Sigmoid colon (tissue), 7 donors: ENCODE data around the gene MEIOSIN. TPM values are rescaled to one million over a fixed set of nuclear protein-coding genes. Genes with fewer than 3 reads are reported as not detected.

Source experiments
- DNase-seq: peaks from one replicate; pipeline ENCODE4 v3.0.0-alpha.2; 2019
- H3K27ac ChIP-seq, 4 donors: fragments of 200-600 bp; sonication (generic); one replicate each; pipeline ENCODE4 v1.5.1; 2016 to 2019; ENCODE audit warnings: mild to moderate bottlenecking in 1 of 4
- H3K27me3 ChIP-seq, 3 donors: fragments of 200-600 bp; sonication (generic); one replicate each; pipeline ENCODE4 v1.5.1; 2019; ENCODE audit warnings: mild to moderate bottlenecking in 1 of 3
- H3K36me3 ChIP-seq, 4 donors: fragments of 200-600 bp; sonication (generic); one replicate each; pipeline ENCODE4 v1.5.1; 2016 to 2019
- H3K4me1 ChIP-seq, 4 donors: fragments of 200-600 bp; sonication (generic); one replicate each; pipeline ENCODE4 v1.5.1; 2017 to 2019
- H3K4me3 ChIP-seq, 4 donors: fragments of 200-600 bp; sonication (generic); one replicate each; pipeline ENCODE4 v1.5.1; 2017 to 2019; ENCODE audit warnings: mild to moderate bottlenecking in 2 of 4, moderate library complexity in 1 of 4
- H3K9me3 ChIP-seq, 4 donors: fragments of 200-600 bp in 3 of 4; sonication (generic) in 3 of 4; one replicate each; pipeline versions ENCODE4 v1.5.1 to v1.6.1; 2013 to 2019
- EP300 ChIP-seq, 4 donors: sonication (generic); formaldehyde crosslinking; IDR thresholded peaks; one replicate each; pipeline ENCODE4 v1.6.1; 2017; ENCODE audit warnings: antibody characterized with exemption in 4 of 4
- POLR2A ChIP-seq, 2 donors: fragments of 450-650 bp; IDR thresholded peaks; one replicate each; pipeline ENCODE4 v1.6.1; 2016; ENCODE audit warnings: antibody characterized with exemption in 2 of 2, mild to moderate bottlenecking in 2 of 2, moderate library complexity in 2 of 2
- POLR2AphosphoS5 ChIP-seq, 4 donors: sonication (generic); formaldehyde crosslinking; IDR thresholded peaks; one replicate each; pipeline ENCODE4 v1.6.1; 2017; ENCODE audit warnings: antibody characterized with exemption in 4 of 4
- WGBS, 2 donors: extraction: QIAGEN DNeasy Blood & Tissue Kit; methylation state at CpG; one replicate each; pipeline ENCODE4 v1.1.7; 2013; 5-methylcytosine and 5-hydroxymethylcytosine counted together
- intact Hi-C: fragments of 100-400 bp; cut with DNase I; formaldehyde crosslinking; loops from one replicate; pipeline ENCODE4 v1.15.1; 2023
- polyA plus RNA-seq, 3 donors: library from polyadenylated mRNA; stranded (reverse); fragments of 200-250 nt; gene quantifications; one replicate each; pipeline ENCODE4 v1.2.3, GENCODE V29; 2013
- total RNA-seq, 4 donors: library from RNA; depleted of rRNA; stranded (reverse); fragments of >200 nt; gene quantifications; one replicate each; pipeline ENCODE4 v1.1.0, GENCODE V29; 2016
- TF ChIP-seq, protein P1 (sequence below), 4 experiments: fragments of 450-650 bp in 3 of 4; fragments of 200-600 bp in 1 of 4; IDR thresholded peaks; one replicate each; pipeline ENCODE4 v1.5.1; 2016 to 2019; ENCODE audit warnings: antibody characterized with exemption in 4 of 4, mild to moderate bottlenecking in 3 of 4, moderate library complexity in 2 of 4
- donor health status: healthy with polysubstance abuse.
- donor health status: Bipolar disorder and iron deficiency.
- donor health status: healthy.

MEIOSIN gene
- total and polyA plus RNA-seq, 7 donors, result not detected

DNA sequence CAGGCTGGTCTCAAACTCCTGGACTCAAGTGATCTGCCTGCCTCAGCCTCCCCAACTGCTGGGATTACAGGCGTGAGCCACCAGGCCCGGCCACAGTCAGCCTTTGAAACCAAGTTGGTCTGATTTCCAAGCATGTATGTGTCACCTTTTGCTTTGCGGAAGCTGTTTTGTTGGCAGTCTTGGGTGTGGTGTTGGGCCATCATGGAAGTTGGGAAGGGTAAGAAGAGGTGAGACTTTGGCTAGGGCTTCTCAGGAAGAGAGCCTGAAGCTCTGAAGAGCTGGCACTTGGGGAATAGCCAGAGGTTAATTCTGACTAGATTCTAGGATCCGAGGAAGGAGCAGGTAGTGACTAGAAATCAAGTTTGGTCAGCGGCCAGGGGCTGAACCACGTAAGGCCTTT, 79.1 kb downstream of the MEIOSIN start:
- no peaks in the 10 kb centered on the region for H3K9me3 ChIP-seq
- H3K27me3 ChIP-seq, result peaks cover 8 to 43% (median 24%) of the 10 kb centered on the region in 3 donors
- H3K4me1 ChIP-seq, result peaks cover 0 to 28% (median 20%) of the 10 kb centered on the region in 4 donors
- 88 to 92% methylated on average over 6 of the region's 6 CpGs for WGBS, 2 donors
- H3K36me3 ChIP-seq, result no peaks in the 10 kb centered on the region
- intact Hi-C loops, result no loop called here
- TF ChIP-seq POLR2AphosphoS5 (IDR thresholded peaks at IDR 0.05), result no peak
- no peak for TF ChIP-seq EP300 (IDR thresholded peaks at IDR 0.05)
- TF ChIP-seq, protein P1, sequence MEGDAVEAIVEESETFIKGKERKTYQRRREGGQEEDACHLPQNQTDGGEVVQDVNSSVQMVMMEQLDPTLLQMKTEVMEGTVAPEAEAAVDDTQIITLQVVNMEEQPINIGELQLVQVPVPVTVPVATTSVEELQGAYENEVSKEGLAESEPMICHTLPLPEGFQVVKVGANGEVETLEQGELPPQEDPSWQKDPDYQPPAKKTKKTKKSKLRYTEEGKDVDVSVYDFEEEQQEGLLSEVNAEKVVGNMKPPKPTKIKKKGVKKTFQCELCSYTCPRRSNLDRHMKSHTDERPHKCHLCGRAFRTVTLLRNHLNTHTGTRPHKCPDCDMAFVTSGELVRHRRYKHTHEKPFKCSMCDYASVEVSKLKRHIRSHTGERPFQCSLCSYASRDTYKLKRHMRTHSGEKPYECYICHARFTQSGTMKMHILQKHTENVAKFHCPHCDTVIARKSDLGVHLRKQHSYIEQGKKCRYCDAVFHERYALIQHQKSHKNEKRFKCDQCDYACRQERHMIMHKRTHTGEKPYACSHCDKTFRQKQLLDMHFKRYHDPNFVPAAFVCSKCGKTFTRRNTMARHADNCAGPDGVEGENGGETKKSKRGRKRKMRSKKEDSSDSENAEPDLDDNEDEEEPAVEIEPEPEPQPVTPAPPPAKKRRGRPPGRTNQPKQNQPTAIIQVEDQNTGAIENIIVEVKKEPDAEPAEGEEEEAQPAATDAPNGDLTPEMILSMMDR (IDR thresholded peaks at IDR 0.05), result no peak
- no peak for TF ChIP-seq POLR2A (IDR thresholded peaks at IDR 0.05)
- H3K27ac ChIP-seq, result no peak overlapping the region
- no peak overlapping the region for H3K4me3 ChIP-seq
- DNase-seq, result no peak

Other genes starting within 250 kb of the MEIOSIN start
- 10 to 100 TPM; 15.0 to 23.5 (median 19.2) TPM for gene RTN2, start 236.4 kb upstream of the MEIOSIN start, total RNA-seq
- gene RTN2, start 236.4 kb upstream of the MEIOSIN start, polyA plus RNA-seq, result 10 to 100 TPM in 2 of 3 donors, 1 to 10 TPM in 1; 9.5 to 15.0 (median 12.0) TPM
- gene PPM1N, start 235.0 kb upstream of the MEIOSIN start, total RNA-seq, result 1 to 10 TPM; 1.2 to 2.5 (median 2.2) TPM
- 1 to 10 TPM; 3.0 to 4.2 (median 3.5) TPM for gene PPM1N, start 235.0 kb upstream of the MEIOSIN start, polyA plus RNA-seq
- 100 to 1,000 TPM; 101 to 205 (median 128) TPM for gene VASP, start 226.0 kb upstream of the MEIOSIN start, total RNA-seq
- 100 to 1,000 TPM; 160 to 223 (median 164) TPM for gene VASP, start 226.0 kb upstream of the MEIOSIN start, polyA plus RNA-seq
- gene OPA3, start 148.6 kb upstream of the MEIOSIN start, total RNA-seq, result 1 to 10 TPM; 5.4 to 9.9 (median 8.1) TPM
- gene OPA3, start 148.6 kb upstream of the MEIOSIN start, polyA plus RNA-seq, result 10 to 100 TPM in 1 of 3 donors, 1 to 10 TPM in 2; 3.0 to 11.3 (median 4.4) TPM
- gene GPR4, start 131.2 kb upstream of the MEIOSIN start, total RNA-seq, result 1 to 10 TPM in 1 of 4 donors, under 1 TPM in 3; 0.55 to 1.9 (median 0.85) TPM
- 1 to 10 TPM in 2 of 3 donors, under 1 TPM in 1; 0.46 to 1.8 (median 1.8) TPM for gene GPR4, start 131.2 kb upstream of the MEIOSIN start, polyA plus RNA-seq
- gene EML2, start 94.0 kb upstream of the MEIOSIN start, total RNA-seq, result 10 to 100 TPM; 10.4 to 34.6 (median 14.7) TPM
- gene EML2, start 94.0 kb upstream of the MEIOSIN start, polyA plus RNA-seq, result 10 to 100 TPM; 40.2 to 75.6 (median 40.5) TPM
- not detected for gene GIPR, start 65.2 kb upstream of the MEIOSIN start, total RNA-seq
- 10 to 100 TPM in 1 of 3 donors, 1 to 10 TPM in 1, under 1 TPM in 1; 0.69 to 11.8 (median 3.6) TPM for gene GIPR, start 65.2 kb upstream of the MEIOSIN start, polyA plus RNA-seq
- 100 to 1,000 TPM; 145 to 261 (median 242) TPM for gene SNRPD2, start 41.5 kb upstream of the MEIOSIN start, total RNA-seq
- gene SNRPD2, start 41.5 kb upstream of the MEIOSIN start, polyA plus RNA-seq, result 100 to 1,000 TPM; 271 to 423 (median 382) TPM
- gene QPCTL, start 40.8 kb upstream of the MEIOSIN start, total RNA-seq, result 1 to 10 TPM; 2.1 to 4.7 (median 3.4) TPM
- gene QPCTL, start 40.8 kb upstream of the MEIOSIN start, polyA plus RNA-seq, result 1 to 10 TPM; 1.2 to 7.6 (median 1.6) TPM
- 1 to 10 TPM; 7.1 to 9.7 (median 8.8) TPM for gene FBXO46, start 2.5 kb upstream of the MEIOSIN start, total RNA-seq
- gene FBXO46, start 2.5 kb upstream of the MEIOSIN start, polyA plus RNA-seq, result 10 to 100 TPM in 2 of 3 donors, 1 to 10 TPM in 1; 9.5 to 16.5 (median 10.8) TPM
- gene SIX5, start 35.8 kb downstream of the MEIOSIN start, total RNA-seq, result 10 to 100 TPM; 16.8 to 20.7 (median 18.7) TPM
- gene SIX5, start 35.8 kb downstream of the MEIOSIN start, polyA plus RNA-seq, result 10 to 100 TPM in 1 of 3 donors, 1 to 10 TPM in 2; 4.2 to 11.6 (median 7.8) TPM
- gene DMPK, start 49.1 kb downstream of the MEIOSIN start, total RNA-seq, result 100 to 1,000 TPM in 3 of 4 donors, 10 to 100 TPM in 1; 62.2 to 219 (median 168) TPM
- gene DMPK, start 49.1 kb downstream of the MEIOSIN start, polyA plus RNA-seq, result 10 to 100 TPM in 1 of 3 donors, 1 to 10 TPM in 2; 7.2 to 43.0 (median 8.8) TPM
- 10 to 100 TPM; 21.1 to 59.5 (median 36.8) TPM for gene DMWD, start 59.4 kb downstream of the MEIOSIN start, total RNA-seq
- 10 to 100 TPM; 13.2 to 30.4 (median 14.8) TPM for gene DMWD, start 59.4 kb downstream of the MEIOSIN start, polyA plus RNA-seq
- not detected for gene RSPH6A, start 81.9 kb downstream of the MEIOSIN start, total RNA-seq
- under 1 TPM in 1 of 3 donors, not detected in 2; 0.12 TPM for gene RSPH6A, start 81.9 kb downstream of the MEIOSIN start, polyA plus RNA-seq
- 10 to 100 TPM; 18.2 to 31.3 (median 25.3) TPM for gene SYMPK, start 129.7 kb downstream of the MEIOSIN start, total RNA-seq
- gene SYMPK, start 129.7 kb downstream of the MEIOSIN start, polyA plus RNA-seq, result 10 to 100 TPM; 26.4 to 84.4 (median 30.7) TPM
- gene FOXA3, start 130.9 kb downstream of the MEIOSIN start, total RNA-seq, result under 1 TPM in 1 of 4 donors, not detected in 3; 0.49 TPM
- 10 to 100 TPM; 28.1 to 72.8 (median 57.1) TPM for gene FOXA3, start 130.9 kb downstream of the MEIOSIN start, polyA plus RNA-seq
- gene IRF2BP1, start 152.7 kb downstream of the MEIOSIN start, total RNA-seq, result 10 to 100 TPM; 18.0 to 25.5 (median 20.8) TPM
- 10 to 100 TPM in 2 of 3 donors, 1 to 10 TPM in 1; 7.8 to 15.2 (median 11.3) TPM for gene IRF2BP1, start 152.7 kb downstream of the MEIOSIN start, polyA plus RNA-seq
- 1 to 10 TPM; 1.8 to 6.1 (median 3.0) TPM for gene MYPOP, start 169.2 kb downstream of the MEIOSIN start, total RNA-seq
- 1 to 10 TPM; 6.2 to 8.3 (median 6.6) TPM for gene MYPOP, start 169.2 kb downstream of the MEIOSIN start, polyA plus RNA-seq
- not detected for gene NANOS2, start 181.3 kb downstream of the MEIOSIN start, total RNA-seq
- under 1 TPM in 2 of 3 donors, not detected in 1; 0.46 to 0.60 TPM for gene NANOS2, start 181.3 kb downstream of the MEIOSIN start, polyA plus RNA-seq
- 1 to 10 TPM in 2 of 4 donors, under 1 TPM in 2; 0.36 to 3.0 (median 1.2) TPM for gene NOVA2, start 240.4 kb downstream of the MEIOSIN start, total RNA-seq
- 1 to 10 TPM in 1 of 3 donors, under 1 TPM in 2; 0.23 to 1.1 (median 0.60) TPM for gene NOVA2, start 240.4 kb downstream of the MEIOSIN start, polyA plus RNA-seq